ENCODE data around the gene MAZ.

- TF ChIP-seq REST (IDR thresholded peaks at IDR 0.05) (no peak), GABPA (IDR thresholded peaks at IDR 0.05 in 1 of 2, conservative IDR thresholded peaks at IDR 0.05 in 1 of 2) (no peak), YY1 (IDR thresholded peaks at IDR 0.05) (no peak), RXRA (IDR thresholded peaks at IDR 0.05) (no peak)
- TF ChIP-seq, protein P1, sequence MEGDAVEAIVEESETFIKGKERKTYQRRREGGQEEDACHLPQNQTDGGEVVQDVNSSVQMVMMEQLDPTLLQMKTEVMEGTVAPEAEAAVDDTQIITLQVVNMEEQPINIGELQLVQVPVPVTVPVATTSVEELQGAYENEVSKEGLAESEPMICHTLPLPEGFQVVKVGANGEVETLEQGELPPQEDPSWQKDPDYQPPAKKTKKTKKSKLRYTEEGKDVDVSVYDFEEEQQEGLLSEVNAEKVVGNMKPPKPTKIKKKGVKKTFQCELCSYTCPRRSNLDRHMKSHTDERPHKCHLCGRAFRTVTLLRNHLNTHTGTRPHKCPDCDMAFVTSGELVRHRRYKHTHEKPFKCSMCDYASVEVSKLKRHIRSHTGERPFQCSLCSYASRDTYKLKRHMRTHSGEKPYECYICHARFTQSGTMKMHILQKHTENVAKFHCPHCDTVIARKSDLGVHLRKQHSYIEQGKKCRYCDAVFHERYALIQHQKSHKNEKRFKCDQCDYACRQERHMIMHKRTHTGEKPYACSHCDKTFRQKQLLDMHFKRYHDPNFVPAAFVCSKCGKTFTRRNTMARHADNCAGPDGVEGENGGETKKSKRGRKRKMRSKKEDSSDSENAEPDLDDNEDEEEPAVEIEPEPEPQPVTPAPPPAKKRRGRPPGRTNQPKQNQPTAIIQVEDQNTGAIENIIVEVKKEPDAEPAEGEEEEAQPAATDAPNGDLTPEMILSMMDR (IDR thresholded peaks at IDR 0.05; ENCODE audit: low read depth, low read length, missing input control): no peak
Observed at GRCh38 chr16:29812754-29813643, 6.7 kb downstream of the MAZ start.
